Hepatic stellate cell (primary cell): ENCODE results near the gene PPP1R9A.

Source experiments
- DNase-seq: peaks from one replicate; pipeline ENCODE4 v3.0.0; 2011; ENCODE audit warnings: low spot score

PPP1R9A gene

GRCh38 chr7:95320651-95321050 lies 413.3 kb downstream of the PPP1R9A start:
- DNase-seq, result no peak

- DNase-seq, result no peak
Observed at GRCh38 chr7:95321720-95322119, 414.3 kb downstream of the PPP1R9A start.

- no peak for DNase-seq
Observed at GRCh38 chr7:95322396-95322795, 415.0 kb downstream of the PPP1R9A start.

GRCh38 chr7:95322854-95323253 lies 415.5 kb downstream of the PPP1R9A start:
- DNase-seq, result no peak

- no peak for DNase-seq
Observed at GRCh38 chr7:95323410-95324129, 416.2 kb downstream of the PPP1R9A start.

GRCh38 chr7:95324431-95324830 lies 417.0 kb downstream of the PPP1R9A start, which contains the start of gene PON1:
TSS of gene PON1 (minus strand) at chr7:95324532. CDS start at chr7:95324475, 57 bp downstream.
- no peak for DNase-seq

GRCh38 chr7:95327356-95327755 lies 420.0 kb downstream of the PPP1R9A start:
- no peak for DNase-seq

GRCh38 chr7:95330204-95330960 lies 423.0 kb downstream of the PPP1R9A start:
- no peak for DNase-seq

GRCh38 chr7:95330961-95331337 lies 423.6 kb downstream of the PPP1R9A start:
- no peak for DNase-seq

GRCh38 chr7:95334447-95334846 lies 427.1 kb downstream of the PPP1R9A start:
- no peak for DNase-seq

- DNase-seq, result no peak
Observed at GRCh38 chr7:95335093-95335492, 427.7 kb downstream of the PPP1R9A start.

- no peak for DNase-seq
Observed at GRCh38 chr7:95338832-95339231, 431.4 kb downstream of the PPP1R9A start.

- no peak for DNase-seq
Observed at GRCh38 chr7:95340491-95340890, 433.1 kb downstream of the PPP1R9A start.

- no peak for DNase-seq
Observed at GRCh38 chr7:95342029-95342428, 434.6 kb downstream of the PPP1R9A start.

- DNase-seq, result no peak
Observed at GRCh38 chr7:95342642-95343307, 435.4 kb downstream of the PPP1R9A start.
